Liver (tissue), 3 donors: ENCODE results near the gene ICAM5.

ENCODE experiments used
- ATF3 ChIP-seq: IDR thresholded peaks from 2 replicates; pipeline ENCODE4 v1.6.1; 2016; ENCODE audit warnings: antibody characterized with exemption
- FOXA1 ChIP-seq: IDR thresholded peaks from 2 replicates; pipeline ENCODE4 v1.6.1; 2016; ENCODE audit warnings: antibody characterized with exemption
- GABPA ChIP-seq, 2 donors: IDR thresholded peaks in 1 of 2; conservative IDR thresholded peaks in 1 of 2; 2 replicates each; pipeline ENCODE4 v1.6.1; 2016; ENCODE audit warnings: antibody characterized with exemption in 2 of 2, mild to moderate bottlenecking in 1 of 2, moderate library complexity in 1 of 2
- JUND ChIP-seq, 2 donors: IDR thresholded peaks; 2 replicates each; pipeline ENCODE4 v1.6.1; 2016; ENCODE audit warnings: antibody characterized with exemption in 2 of 2
- MAX ChIP-seq: IDR thresholded peaks from 2 replicates; pipeline ENCODE4 v1.6.1; 2016; ENCODE audit warnings: antibody characterized with exemption
- RAD21 ChIP-seq, 2 donors: IDR thresholded peaks; 2 replicates each; pipeline ENCODE4 v1.6.1; 2016; ENCODE audit warnings: antibody characterized with exemption in 2 of 2, mild to moderate bottlenecking in 2 of 2
- RXRA ChIP-seq, 2 donors: IDR thresholded peaks; 2 replicates each; pipeline ENCODE4 v1.6.1; 2017 to 2018; ENCODE audit warnings: antibody characterized with exemption in 2 of 2, mild to moderate bottlenecking in 1 of 2
- TAF1 ChIP-seq: conservative IDR thresholded peaks from 2 replicates; pipeline ENCODE4 v1.6.1; 2016; ENCODE audit warnings: antibody characterized with exemption, mild to moderate bottlenecking
- YY1 ChIP-seq: IDR thresholded peaks from 2 replicates; pipeline ENCODE4 v1.6.1; 2016; ENCODE audit warnings: antibody characterized with exemption, mild to moderate bottlenecking
- TF ChIP-seq, protein P1 (sequence below): fragments of 150-350 bp; IDR thresholded peaks from 2 replicates; pipeline ENCODE4 v1.5.1; 2017; ENCODE audit warnings: improper control_type of control experiment, low read depth, low read length; ENCODE audit not compliant: missing input control
- TF ChIP-seq, protein P2 (sequence below): IDR thresholded peaks from 2 replicates; pipeline ENCODE4 v1.6.1; 2016; ENCODE audit warnings: antibody characterized with exemption, mild to moderate bottlenecking
- TF ChIP-seq, protein P3 (sequence below): IDR thresholded peaks from 2 replicates; pipeline ENCODE4 v1.6.1; 2016; ENCODE audit warnings: antibody characterized with exemption
- donor health status: healthy.
- donor health status: healthy.

DNA sequence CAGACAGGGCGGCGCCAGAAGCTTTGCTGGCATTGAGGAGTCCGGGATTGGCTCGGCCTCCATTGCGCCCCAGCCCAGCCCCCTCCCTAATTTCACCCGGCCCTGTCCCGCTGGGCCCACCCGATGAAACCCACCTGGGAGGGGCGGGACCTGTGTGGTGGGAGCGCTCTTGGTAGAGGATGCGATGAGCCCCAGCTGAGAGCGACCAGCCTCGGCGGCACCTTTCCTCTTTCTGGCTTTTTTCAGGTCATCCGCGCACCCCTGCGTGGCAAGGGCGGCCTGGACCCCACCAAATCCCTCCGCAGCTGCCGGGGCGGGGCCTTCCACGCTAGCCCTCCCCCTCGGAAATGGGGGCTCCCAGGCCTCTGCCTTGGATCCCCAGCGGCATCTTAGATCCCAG, 19.7 kb downstream of the ICAM5 start, which contains the start of gene ZGLP1:
- TF ChIP-seq, protein P1, sequence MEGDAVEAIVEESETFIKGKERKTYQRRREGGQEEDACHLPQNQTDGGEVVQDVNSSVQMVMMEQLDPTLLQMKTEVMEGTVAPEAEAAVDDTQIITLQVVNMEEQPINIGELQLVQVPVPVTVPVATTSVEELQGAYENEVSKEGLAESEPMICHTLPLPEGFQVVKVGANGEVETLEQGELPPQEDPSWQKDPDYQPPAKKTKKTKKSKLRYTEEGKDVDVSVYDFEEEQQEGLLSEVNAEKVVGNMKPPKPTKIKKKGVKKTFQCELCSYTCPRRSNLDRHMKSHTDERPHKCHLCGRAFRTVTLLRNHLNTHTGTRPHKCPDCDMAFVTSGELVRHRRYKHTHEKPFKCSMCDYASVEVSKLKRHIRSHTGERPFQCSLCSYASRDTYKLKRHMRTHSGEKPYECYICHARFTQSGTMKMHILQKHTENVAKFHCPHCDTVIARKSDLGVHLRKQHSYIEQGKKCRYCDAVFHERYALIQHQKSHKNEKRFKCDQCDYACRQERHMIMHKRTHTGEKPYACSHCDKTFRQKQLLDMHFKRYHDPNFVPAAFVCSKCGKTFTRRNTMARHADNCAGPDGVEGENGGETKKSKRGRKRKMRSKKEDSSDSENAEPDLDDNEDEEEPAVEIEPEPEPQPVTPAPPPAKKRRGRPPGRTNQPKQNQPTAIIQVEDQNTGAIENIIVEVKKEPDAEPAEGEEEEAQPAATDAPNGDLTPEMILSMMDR = no peak
- TF ChIP-seq, protein P2, sequence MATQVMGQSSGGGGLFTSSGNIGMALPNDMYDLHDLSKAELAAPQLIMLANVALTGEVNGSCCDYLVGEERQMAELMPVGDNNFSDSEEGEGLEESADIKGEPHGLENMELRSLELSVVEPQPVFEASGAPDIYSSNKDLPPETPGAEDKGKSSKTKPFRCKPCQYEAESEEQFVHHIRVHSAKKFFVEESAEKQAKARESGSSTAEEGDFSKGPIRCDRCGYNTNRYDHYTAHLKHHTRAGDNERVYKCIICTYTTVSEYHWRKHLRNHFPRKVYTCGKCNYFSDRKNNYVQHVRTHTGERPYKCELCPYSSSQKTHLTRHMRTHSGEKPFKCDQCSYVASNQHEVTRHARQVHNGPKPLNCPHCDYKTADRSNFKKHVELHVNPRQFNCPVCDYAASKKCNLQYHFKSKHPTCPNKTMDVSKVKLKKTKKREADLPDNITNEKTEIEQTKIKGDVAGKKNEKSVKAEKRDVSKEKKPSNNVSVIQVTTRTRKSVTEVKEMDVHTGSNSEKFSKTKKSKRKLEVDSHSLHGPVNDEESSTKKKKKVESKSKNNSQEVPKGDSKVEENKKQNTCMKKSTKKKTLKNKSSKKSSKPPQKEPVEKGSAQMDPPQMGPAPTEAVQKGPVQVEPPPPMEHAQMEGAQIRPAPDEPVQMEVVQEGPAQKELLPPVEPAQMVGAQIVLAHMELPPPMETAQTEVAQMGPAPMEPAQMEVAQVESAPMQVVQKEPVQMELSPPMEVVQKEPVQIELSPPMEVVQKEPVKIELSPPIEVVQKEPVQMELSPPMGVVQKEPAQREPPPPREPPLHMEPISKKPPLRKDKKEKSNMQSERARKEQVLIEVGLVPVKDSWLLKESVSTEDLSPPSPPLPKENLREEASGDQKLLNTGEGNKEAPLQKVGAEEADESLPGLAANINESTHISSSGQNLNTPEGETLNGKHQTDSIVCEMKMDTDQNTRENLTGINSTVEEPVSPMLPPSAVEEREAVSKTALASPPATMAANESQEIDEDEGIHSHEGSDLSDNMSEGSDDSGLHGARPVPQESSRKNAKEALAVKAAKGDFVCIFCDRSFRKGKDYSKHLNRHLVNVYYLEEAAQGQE = no peak
- no peak for TF ChIP-seq JUND (IDR thresholded peaks at IDR 0.05)
- TF ChIP-seq, protein P3, sequence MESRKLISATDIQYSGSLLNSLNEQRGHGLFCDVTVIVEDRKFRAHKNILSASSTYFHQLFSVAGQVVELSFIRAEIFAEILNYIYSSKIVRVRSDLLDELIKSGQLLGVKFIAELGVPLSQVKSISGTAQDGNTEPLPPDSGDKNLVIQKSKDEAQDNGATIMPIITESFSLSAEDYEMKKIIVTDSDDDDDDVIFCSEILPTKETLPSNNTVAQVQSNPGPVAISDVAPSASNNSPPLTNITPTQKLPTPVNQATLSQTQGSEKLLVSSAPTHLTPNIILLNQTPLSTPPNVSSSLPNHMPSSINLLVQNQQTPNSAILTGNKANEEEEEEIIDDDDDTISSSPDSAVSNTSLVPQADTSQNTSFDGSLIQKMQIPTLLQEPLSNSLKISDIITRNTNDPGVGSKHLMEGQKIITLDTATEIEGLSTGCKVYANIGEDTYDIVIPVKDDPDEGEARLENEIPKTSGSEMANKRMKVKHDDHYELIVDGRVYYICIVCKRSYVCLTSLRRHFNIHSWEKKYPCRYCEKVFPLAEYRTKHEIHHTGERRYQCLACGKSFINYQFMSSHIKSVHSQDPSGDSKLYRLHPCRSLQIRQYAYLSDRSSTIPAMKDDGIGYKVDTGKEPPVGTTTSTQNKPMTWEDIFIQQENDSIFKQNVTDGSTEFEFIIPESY = no peak
- TF ChIP-seq TAF1 = no peak
- TF ChIP-seq ATF3 = no peak
- TF ChIP-seq RAD21 (IDR thresholded peaks at IDR 0.05) = no peak
- no peak for TF ChIP-seq MAX
- TF ChIP-seq RXRA (IDR thresholded peaks at IDR 0.05) = no peak
- no peak for TF ChIP-seq GABPA (IDR thresholded peaks at IDR 0.05 in 1 of 2, conservative IDR thresholded peaks at IDR 0.05 in 1 of 2)
- no peak for TF ChIP-seq FOXA1
- no peak for TF ChIP-seq YY1
